NT2/D1 (cell line): Measurements from ENCODE around the gene GMDS.

Experiments used
- SUZ12 ChIP-seq: IDR thresholded peaks from 2 replicates; pipeline ENCODE4 v1.6.1; 2011; ENCODE audit not compliant: insufficient read length, insufficient read depth; ENCODE audit errors: extremely low read depth
- YY1 ChIP-seq: IDR thresholded peaks from 2 replicates; pipeline ENCODE4 v1.6.1; 2011; ENCODE audit not compliant: insufficient read length, insufficient read depth
- ZNF274 ChIP-seq: IDR thresholded peaks from 2 replicates; pipeline ENCODE4 v1.6.1; 2011; ENCODE audit warnings: mild to moderate bottlenecking, low read depth, low read length

- no peak for TF ChIP-seq ZNF274
- no peak for TF ChIP-seq SUZ12
- no peak for TF ChIP-seq YY1
Observed at GRCh38 chr6:2213086-2213485, 32.3 kb downstream of the GMDS start.
